ENCODE data around the gene FAF2.

DNA sequence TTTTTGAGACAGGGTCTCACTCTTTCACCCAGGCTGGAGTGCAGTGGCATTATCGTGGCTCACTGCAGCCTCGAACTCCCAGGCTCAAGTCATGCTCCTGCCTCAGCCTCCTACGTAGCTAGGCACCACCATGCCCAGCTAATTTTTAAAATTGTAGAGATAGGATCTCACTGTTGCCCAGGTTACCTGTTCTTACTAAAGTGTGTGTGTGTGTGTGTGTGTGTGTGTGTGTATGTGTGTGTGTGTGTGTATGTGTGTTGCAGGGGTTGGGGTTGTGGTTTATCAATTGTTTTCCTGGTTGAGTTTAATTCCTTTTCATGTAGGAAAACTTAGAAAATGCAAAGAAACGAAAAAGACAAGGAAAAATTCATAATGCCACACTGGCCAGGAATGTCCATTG, 67.2 kb downstream of the FAF2 start:
- TF ChIP-seq CTCF (IDR thresholded peaks at IDR 0.05) (no peak), ZFX (IDR thresholded peaks at IDR 0.05; ENCODE audit: borderline replicate concordance) (no peak)

Measured in 22Rv1 (cell line).